Thyroid gland (tissue), 4 donors: Measurements from ENCODE around the gene PAX5. TPM values are rescaled to one million over a fixed set of nuclear protein-coding genes. Genes with fewer than 3 reads are reported as not detected.

Source experiments
- DNase-seq, 2 donors: peaks; one replicate each; pipeline ENCODE4 v3.0.0-alpha.2; 2019
- H3K27ac ChIP-seq, 3 donors: fragments of 200-600 bp; sonication (generic); 1 replicate in 2 of 3; 2 replicates in 1 of 3; pipeline ENCODE4 v1.5.1; 2016 to 2019; ENCODE audit warnings: mild to moderate bottlenecking in 1 of 3, moderate library complexity in 1 of 3
- H3K27me3 ChIP-seq: fragments of 200-600 bp; sonication (generic); one replicate; pipeline ENCODE4 v1.5.1; 2019
- H3K36me3 ChIP-seq, 2 donors: fragments of 200-600 bp; sonication (generic); one replicate each; pipeline ENCODE4 v1.5.1; 2016 to 2019
- H3K4me1 ChIP-seq, 2 donors: fragments of 200-600 bp; sonication (generic); one replicate each; pipeline ENCODE4 v1.5.1; 2017 to 2019
- H3K4me3 ChIP-seq, 3 donors: fragments of 200-600 bp; sonication (generic); replicated peaks in 1 of 3; 1 replicate in 2 of 3; 2 replicates in 1 of 3; pipeline ENCODE4 v1.5.1; 2016; ENCODE audit warnings: mild to moderate bottlenecking in 1 of 3
- H3K9me3 ChIP-seq: fragments of 200-600 bp; sonication (generic); one replicate; pipeline ENCODE4 v1.5.1; 2017
- CTCF ChIP-seq, 6 experiments: fragments of 200-600 bp in 3 of 6; fragments of 450-650 bp in 3 of 6; sonication (generic) in 3 of 6; IDR thresholded peaks; one replicate each; pipeline ENCODE4 v1.5.1; 2016 to 2019; ENCODE audit warnings: antibody characterized with exemption in 6 of 6, mild to moderate bottlenecking in 2 of 6, inconsistent platforms in 1 of 6, moderate library complexity in 1 of 6
- POLR2A ChIP-seq, 2 donors: fragments of 450-650 bp; IDR thresholded peaks; one replicate each; pipeline ENCODE4 v1.6.1; 2017; ENCODE audit warnings: antibody characterized with exemption in 2 of 2, mild to moderate bottlenecking in 2 of 2, moderate library complexity in 1 of 2
- WGBS, 2 donors: methylation state at CpG; one replicate each; pipeline ENCODE4 v1.1.5; 2017; 5-methylcytosine and 5-hydroxymethylcytosine counted together
- intact Hi-C: fragments of 100-400 bp; cut with DNase I; formaldehyde crosslinking; loops from one replicate; pipeline ENCODE4 v1.15.1; 2023
- total RNA-seq, 4 donors: library from RNA; depleted of rRNA; stranded (reverse); fragments of >200 nt; gene quantifications; one replicate each; pipeline ENCODE4 v1.2.3, GENCODE V29; 2016

Gene PAX5
- total RNA-seq, 4 donors from 2014 or later: 0.68 TPM; not detected in 3

GRCh38 chr9:36967997-36968396 is 66.1 kb downstream of the PAX5 start:
- 69 to 79% methylated on average over 7 of the region's 7 CpGs for WGBS, 2 donors
- TF ChIP-seq CTCF (IDR thresholded peaks at IDR 0.05) (no peak), POLR2A (IDR thresholded peaks at IDR 0.05) (no peak)
- Histone ChIP-seq H3K27ac (no peak overlapping the region), H3K4me1 (no peaks in the 10 kb centered on the region), H3K4me3 (no peak overlapping the region), H3K27me3 (no peaks in the 10 kb centered on the region), H3K9me3 (no peaks in the 10 kb centered on the region), H3K36me3 (no peaks in the 10 kb centered on the region)
- intact Hi-C loops: no loop called here
- no peak for DNase-seq

GRCh38 chr9:36966371-36967097 is 67.5 kb downstream of the PAX5 start:
- DNase-seq: no peak
- TF ChIP-seq POLR2A (IDR thresholded peaks at IDR 0.05): no peak
- no peak for TF ChIP-seq CTCF (IDR thresholded peaks at IDR 0.05)
- intact Hi-C loops: no loop called here
- Histone ChIP-seq H3K27me3 (no peaks in the 10 kb centered on the region), H3K4me1 (no peaks in the 10 kb centered on the region), H3K27ac (no peak overlapping the region), H3K4me3 (no peak overlapping the region), H3K36me3 (no peaks in the 10 kb centered on the region), H3K9me3 (no peaks in the 10 kb centered on the region)
- 83 to 85% methylated on average over 16 to 21 of the region's 21 CpGs for WGBS, 2 donors

GRCh38 chr9:36964791-36965190 is 69.3 kb downstream of the PAX5 start:
- H3K9me3 ChIP-seq: no peaks in the 10 kb centered on the region

GRCh38 chr9:36963346-36963745 is 70.7 kb downstream of the PAX5 start:
- TF ChIP-seq CTCF (IDR thresholded peaks at IDR 0.05) (no peak), POLR2A (IDR thresholded peaks at IDR 0.05) (no peak)
- Histone ChIP-seq H3K9me3 (no peaks in the 10 kb centered on the region), H3K27ac (no peak overlapping the region), H3K36me3 (no peaks in the 10 kb centered on the region), H3K4me3 (no peak overlapping the region), H3K27me3 (no peaks in the 10 kb centered on the region), H3K4me1 (no peaks in the 10 kb centered on the region)
- no peak for DNase-seq
- intact Hi-C loops: no loop called here
- WGBS, 2 donors: 56 to 59% methylated on average over 7 of the region's 7 CpGs

More at GRCh38 chr9:36964791-36965190, 69.3 kb downstream of the PAX5 start:
- WGBS, 2 donors: 94 to 95% methylated on average over 7 of the region's 7 CpGs
- Histone ChIP-seq H3K4me3 (no peak overlapping the region), H3K27ac (no peak overlapping the region), H3K27me3 (no peaks in the 10 kb centered on the region), H3K36me3 (no peaks in the 10 kb centered on the region), H3K4me1 (no peaks in the 10 kb centered on the region)
- no peak for TF ChIP-seq POLR2A (IDR thresholded peaks at IDR 0.05)
- no peak for TF ChIP-seq CTCF (IDR thresholded peaks at IDR 0.05)
- intact Hi-C loops: no loop called here
- DNase-seq: no peak

DNA sequence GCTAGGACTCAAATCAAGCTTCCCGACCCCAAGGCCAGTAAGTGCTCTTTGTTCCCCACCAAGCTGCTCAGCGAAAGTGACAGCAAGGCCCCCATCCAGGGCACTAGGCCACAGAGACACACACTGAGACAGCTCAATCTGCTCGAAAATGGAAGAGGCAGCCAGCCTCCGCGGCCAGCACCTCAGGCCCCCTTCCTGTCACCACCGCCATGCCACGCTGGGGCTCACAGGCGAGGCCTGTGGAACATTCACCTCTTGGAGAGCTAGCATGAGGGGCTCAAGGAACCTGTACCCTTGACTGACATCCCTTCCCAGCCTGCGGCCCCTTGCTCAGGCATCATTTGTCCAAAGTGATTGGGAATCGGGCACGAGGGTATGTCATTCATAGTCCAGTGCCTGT is 71.4 kb downstream of the PAX5 start:
- intact Hi-C loops: no loop called here
- no peaks in the 10 kb centered on the region for H3K27me3 ChIP-seq
- H3K4me1 ChIP-seq: no peaks in the 10 kb centered on the region
- no peak overlapping the region for H3K27ac ChIP-seq
- no peak overlapping the region for H3K4me3 ChIP-seq
- no peaks in the 10 kb centered on the region for H3K9me3 ChIP-seq
- DNase-seq: no peak
- no peaks in the 10 kb centered on the region for H3K36me3 ChIP-seq
- WGBS, 2 donors: 93 to 95% methylated on average over 3 to 11 of the region's 11 CpGs
- TF ChIP-seq CTCF (IDR thresholded peaks at IDR 0.05) (no peak), POLR2A (IDR thresholded peaks at IDR 0.05) (no peak)
